Vagina (tissue), 2 donors: ENCODE measurements around the gene CADPS2.

ENCODE experiments used
- POLR2A ChIP-seq, 2 donors: fragments of 450-650 bp; IDR thresholded peaks; one replicate each; pipeline ENCODE4 v1.6.1; 2017; ENCODE audit warnings: antibody characterized with exemption in 2 of 2, mild to moderate bottlenecking in 2 of 2, moderate library complexity in 2 of 2
- POLR2AphosphoS5 ChIP-seq, 2 donors: sonication (generic); formaldehyde crosslinking; IDR thresholded peaks; one replicate each; pipeline ENCODE4 v1.9.0; 2017; ENCODE audit warnings: antibody characterized with exemption in 2 of 2, mild to moderate bottlenecking in 2 of 2, low read depth in 1 of 2; ENCODE audit not compliant: insufficient read depth in 1 of 2
- TF ChIP-seq, protein P1 (sequence below), 3 experiments: fragments of 450-650 bp in 2 of 3; fragments of 200-600 bp in 1 of 3; sonication (generic) in 1 of 3; IDR thresholded peaks; one replicate each; pipeline ENCODE4 v1.5.1; 2017 to 2019; ENCODE audit warnings: antibody characterized with exemption in 3 of 3, mild to moderate bottlenecking in 2 of 3, moderate library complexity in 2 of 3

DNA sequence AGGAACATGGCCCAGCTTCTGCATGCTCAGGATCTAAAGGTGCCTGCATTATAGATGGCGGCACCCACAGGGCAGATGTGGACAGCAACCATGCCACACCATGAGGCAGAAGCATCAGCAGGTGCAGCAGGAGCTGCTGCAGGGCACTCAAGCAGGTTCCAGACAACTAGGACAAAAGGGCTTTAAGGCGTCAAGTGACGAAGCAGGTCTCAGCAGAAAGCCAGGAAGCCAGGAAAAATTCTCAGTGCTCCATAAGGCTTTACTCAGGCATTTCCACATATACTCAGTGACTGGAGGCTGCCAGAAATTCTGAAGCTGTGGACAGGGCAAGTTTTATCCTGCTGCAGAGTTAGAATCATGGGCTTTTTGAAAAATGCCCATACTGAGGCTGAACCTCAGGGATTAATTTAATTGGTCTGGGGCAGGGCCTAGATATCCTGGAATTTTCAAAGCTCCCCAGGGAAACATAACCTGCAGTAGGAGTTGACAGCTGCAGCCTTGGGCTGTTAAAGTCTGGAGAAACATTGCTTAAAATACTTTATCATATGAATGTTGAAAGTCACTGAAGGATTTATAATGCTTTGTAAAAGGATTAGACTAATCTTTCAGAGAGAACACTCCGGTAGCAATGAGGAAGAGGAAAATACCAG lies 115.4 kb downstream of the CADPS2 start:
- TF ChIP-seq POLR2A (IDR thresholded peaks at IDR 0.05) (no peak), POLR2AphosphoS5 (IDR thresholded peaks at IDR 0.05; ENCODE audit: insufficient read depth in 1 of 2, low read depth in 1 of 2) (no peak)
- TF ChIP-seq, protein P1, sequence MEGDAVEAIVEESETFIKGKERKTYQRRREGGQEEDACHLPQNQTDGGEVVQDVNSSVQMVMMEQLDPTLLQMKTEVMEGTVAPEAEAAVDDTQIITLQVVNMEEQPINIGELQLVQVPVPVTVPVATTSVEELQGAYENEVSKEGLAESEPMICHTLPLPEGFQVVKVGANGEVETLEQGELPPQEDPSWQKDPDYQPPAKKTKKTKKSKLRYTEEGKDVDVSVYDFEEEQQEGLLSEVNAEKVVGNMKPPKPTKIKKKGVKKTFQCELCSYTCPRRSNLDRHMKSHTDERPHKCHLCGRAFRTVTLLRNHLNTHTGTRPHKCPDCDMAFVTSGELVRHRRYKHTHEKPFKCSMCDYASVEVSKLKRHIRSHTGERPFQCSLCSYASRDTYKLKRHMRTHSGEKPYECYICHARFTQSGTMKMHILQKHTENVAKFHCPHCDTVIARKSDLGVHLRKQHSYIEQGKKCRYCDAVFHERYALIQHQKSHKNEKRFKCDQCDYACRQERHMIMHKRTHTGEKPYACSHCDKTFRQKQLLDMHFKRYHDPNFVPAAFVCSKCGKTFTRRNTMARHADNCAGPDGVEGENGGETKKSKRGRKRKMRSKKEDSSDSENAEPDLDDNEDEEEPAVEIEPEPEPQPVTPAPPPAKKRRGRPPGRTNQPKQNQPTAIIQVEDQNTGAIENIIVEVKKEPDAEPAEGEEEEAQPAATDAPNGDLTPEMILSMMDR (IDR thresholded peaks at IDR 0.05) = no peak
